Stomach (tissue), 4 donors: ENCODE data around the gene ZNF532.

Experiments
- CTCF ChIP-seq, 7 experiments: fragments of 450-650 bp in 4 of 7; fragments of 200-600 bp in 3 of 7; sonication (generic) in 3 of 7; IDR thresholded peaks; one replicate each; pipeline ENCODE4 v1.5.1; 2016 to 2019; ENCODE audit warnings: antibody characterized with exemption in 7 of 7, control low read depth in 2 of 7, mild to moderate bottlenecking in 1 of 7
- EP300 ChIP-seq: sonication (generic); formaldehyde crosslinking; IDR thresholded peaks from one replicate; pipeline ENCODE4 v1.6.1; 2017; ENCODE audit warnings: antibody characterized with exemption
- POLR2AphosphoS5 ChIP-seq, 3 donors: sonication (generic); formaldehyde crosslinking; IDR thresholded peaks; one replicate each; pipeline ENCODE4 v1.6.1; 2016; ENCODE audit warnings: antibody characterized with exemption in 3 of 3

- no peak for TF ChIP-seq EP300
- TF ChIP-seq CTCF (IDR thresholded peaks at IDR 0.05) = no peak
- TF ChIP-seq POLR2AphosphoS5 (IDR thresholded peaks at IDR 0.05) = no peak
These were observed 21.0 kb upstream of the ZNF532 start for GRCh38 chr18:58843688-58844035.
